HG02884 (cell line): ENCODE results near the gene FKRP.
"Not testable (repeated sequence)": the region's sequence is repeated elsewhere in the genome, so short reads cannot be mapped to it uniquely, and the experiment has no call there.

ENCODE experiments used
- ATAC-seq: cut with Tn5 transposase; IDR thresholded peaks from one replicate; pipeline ENCODE4 v1.9.1; 2021; ENCODE audit warnings: mild to moderate bottlenecking, moderate library complexity; ENCODE audit not compliant: unreplicated experiment

FKRP gene

GRCh38 chr19:46745521-46746280 lies at the start of gene FKRP:
Gene FKRP (plus strand): TSS chr19:46746057. CDS start chr19:46755451, 9,394 bp downstream.
- no peak for ATAC-seq

- no peak for ATAC-seq
Measured at GRCh38 chr19:46696866-46697203, 49.0 kb upstream of the FKRP start.

DNA sequence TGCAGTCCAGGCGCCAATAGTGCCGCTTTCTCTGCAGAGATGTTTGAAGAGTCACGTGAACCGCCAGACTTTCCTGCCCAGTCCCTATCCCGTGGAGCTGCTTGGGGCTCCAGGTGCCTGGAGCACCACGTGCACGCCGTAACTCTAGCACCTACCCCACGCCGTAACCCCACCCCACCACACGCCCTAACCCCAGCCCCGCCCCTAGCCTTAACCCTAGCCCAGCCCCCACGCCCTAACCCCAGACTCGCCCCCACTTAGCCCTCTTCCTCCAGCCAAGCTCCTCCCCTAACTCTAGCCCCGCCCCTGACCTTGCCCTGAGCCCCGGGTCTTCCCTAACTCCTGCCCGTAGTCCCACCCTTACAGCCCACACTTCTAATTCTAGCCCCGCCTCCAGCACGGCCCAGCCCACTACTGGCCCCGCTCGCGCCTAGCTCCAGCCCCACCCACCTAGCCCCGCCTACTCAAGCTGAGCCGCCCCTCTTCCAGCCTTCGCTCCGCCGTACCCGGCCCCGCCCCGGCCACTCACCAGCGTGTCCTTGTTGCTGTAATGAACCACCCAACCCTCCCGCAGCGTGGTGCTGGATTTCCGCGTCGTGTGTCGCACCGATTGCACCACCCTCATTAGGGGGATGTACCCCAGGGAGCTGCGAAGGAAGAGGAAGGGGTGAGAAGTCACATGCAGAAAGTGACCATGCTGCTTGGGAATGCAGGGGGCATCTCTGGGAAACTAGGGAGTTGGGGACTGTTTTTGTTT lies 48.5 kb upstream of the FKRP start:
- ATAC-seq = no peak

GRCh38 chr19:46698395-46699321 lies 47.2 kb upstream of the FKRP start:
- no peak for ATAC-seq

- no peak for ATAC-seq
Measured at GRCh38 chr19:46700704-46701103, 45.2 kb upstream of the FKRP start.

DNA sequence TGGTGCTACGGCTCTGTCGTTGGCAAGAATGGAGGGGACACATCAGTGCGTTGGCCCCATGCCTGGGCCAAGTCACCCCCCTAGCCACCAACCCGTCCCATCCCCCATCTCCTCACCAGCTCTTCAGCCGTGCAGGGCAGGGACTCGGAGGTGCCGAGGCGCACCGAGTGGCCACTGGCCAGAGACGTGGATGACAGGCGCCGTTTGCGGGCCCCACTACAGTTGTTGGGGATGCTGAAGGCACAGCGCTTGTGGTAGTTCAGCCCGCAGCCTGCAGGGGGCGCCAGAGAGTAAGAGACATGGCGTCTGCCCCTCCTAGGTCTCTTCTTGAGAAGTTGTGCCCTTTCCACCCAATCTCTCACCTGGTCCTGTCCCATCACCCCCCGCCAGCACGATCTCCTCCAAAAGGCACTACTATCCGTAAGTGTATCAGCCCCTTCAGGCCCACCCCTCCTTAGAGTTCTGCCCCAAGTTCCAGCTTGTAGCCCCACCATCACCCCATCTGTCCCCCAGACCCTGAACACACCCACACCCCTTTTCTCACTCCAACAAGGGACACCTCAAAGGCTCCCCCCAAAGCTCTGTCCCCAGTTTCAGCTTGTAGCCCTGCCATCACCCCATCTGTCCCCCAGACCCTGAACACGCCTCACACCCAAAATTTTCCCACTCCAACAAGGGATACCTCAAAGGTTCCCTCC lies 41.3 kb upstream of the FKRP start:
- ATAC-seq = no peak

- no peak for ATAC-seq
Measured at GRCh38 chr19:46710687-46711086, 35.2 kb upstream of the FKRP start.

DNA sequence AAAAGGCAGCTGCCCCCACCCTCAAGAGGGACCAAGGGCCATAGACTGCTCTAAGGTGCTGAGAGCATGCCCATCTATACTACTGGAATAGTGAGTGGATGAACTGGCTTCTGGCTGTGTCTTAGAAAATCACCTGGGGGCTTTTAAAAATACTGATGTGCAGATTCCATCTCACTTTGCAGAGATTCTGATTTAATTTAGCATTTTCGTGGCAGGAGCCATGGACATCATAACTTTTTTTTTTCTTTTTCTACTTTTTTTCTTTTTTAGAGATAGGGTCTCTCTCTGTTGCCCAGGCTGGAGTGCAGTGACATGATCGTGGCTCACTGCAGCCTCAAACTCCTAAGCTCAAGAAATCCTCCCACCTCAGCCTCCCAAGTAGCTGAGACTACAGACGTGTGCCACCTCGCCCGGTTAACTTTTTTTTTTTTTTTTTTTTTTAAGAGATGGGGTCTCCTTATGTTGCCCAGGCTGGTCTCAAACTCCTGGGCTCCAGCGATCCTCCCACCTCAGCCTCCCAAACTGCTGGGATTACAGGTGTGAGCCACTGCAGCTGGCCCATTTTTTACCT lies 33.0 kb upstream of the FKRP start:
- ATAC-seq = not testable (repeated sequence)

GRCh38 chr19:46713781-46714443 lies 31.9 kb upstream of the FKRP start:
- no peak for ATAC-seq

GRCh38 chr19:46714444-46715106 lies 31.3 kb upstream of the FKRP start:
- ATAC-seq = no peak

DNA sequence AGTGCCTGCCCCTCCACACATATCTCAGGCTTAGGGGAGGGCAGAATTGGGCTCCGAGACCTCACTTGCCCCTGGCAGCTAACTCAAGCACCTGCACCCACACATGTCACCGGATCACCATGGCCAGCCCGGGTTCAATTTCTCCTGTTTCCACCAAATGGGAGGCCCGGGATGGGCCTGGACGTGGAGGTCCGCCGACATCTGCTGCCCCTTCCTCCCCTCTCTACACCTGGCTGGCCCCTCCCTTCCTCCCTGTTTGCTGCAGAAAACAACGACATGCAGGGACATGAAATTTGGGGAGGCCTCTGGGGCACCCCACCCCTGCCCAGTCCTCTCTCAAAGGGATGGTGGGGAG lies 30.3 kb upstream of the FKRP start:
- no peak for ATAC-seq

GRCh38 chr19:46715975-46716671 lies 29.7 kb upstream of the FKRP start:
- no peak for ATAC-seq

- no peak for ATAC-seq
Measured at GRCh38 chr19:46716672-46717033, 29.2 kb upstream of the FKRP start.

DNA sequence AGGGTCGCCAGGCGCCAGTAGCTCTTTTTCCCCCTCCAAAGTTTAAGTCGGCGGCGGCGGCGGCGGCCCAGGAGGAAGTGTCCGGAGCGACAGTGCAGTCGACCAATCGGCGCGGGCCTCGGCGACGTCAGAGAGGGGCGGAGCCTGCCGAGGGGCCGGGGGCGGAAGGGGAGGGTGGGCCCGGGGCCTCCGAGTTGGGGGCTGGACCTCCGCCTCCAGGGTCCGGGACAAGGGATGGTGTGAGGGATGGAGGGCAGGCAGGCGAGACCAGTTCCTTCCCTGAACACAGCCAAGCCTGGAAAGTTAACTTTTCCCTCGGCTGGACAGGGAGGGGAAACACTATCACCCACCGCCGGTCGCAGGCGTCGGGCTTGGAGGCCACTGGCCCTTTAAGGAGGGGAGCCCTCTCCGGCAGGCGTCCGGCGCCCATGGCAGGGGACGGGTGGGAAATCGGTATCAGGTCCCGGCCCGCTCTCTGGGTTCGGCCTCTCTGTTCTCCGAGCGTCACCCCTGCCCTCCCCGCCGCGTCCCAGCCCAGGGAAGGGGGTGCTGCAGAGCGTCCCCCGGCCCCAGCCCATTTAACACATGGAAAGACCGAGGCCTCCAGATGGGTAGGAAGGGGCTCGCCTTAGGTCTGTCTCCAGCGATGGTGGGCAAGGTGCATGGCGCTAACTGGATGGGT lies 28.7 kb upstream of the FKRP start, which contains the start of gene PRKD2:
TSS of gene PRKD2 (minus strand) at position 81 of the 682 bp plus-strand sequence. CDS start 744 bp downstream, outside the sequence.
- ATAC-seq = no peak

- ATAC-seq = no peak
Measured at GRCh38 chr19:46717716-46718143, 28.1 kb upstream of the FKRP start.

DNA sequence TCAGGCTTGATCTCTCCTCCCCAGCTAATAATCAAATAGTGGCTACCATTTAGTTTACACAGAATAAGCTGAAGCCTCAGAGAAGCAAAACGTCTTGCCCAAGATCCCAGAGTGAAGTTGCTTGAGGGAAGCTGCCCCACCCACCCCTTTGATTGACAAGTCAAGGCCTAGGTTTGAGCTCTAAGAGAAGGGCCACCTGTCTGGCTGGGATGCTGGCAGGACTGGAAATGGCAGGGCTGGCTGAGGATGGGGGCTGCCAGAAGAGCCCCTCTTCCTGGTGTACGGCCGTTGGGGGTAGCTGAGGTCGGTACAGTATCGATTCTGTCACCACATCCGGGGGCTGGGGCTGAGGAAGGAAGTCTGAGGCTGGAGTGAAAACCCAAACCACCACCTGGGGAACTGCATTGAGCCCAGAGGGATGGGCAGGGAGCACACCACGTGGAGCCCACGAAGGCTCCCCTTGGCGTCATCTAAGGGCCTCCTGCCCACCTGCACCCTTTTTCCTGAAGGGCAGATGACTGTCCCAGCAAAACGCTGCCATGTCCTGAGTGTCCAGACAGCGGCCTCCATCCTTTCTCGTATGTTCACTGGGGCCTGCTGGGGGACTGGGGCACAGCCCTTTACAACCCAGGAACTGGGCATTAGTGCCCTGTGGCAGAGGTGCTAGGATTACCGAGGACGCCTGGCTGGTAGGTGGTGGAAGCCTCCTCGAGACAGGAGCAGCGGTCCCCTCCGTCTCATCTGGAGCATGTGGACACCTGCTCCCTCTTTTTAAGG lies 27.5 kb upstream of the FKRP start:
- no peak for ATAC-seq

- no peak for ATAC-seq
Measured at GRCh38 chr19:46718934-46719622, 26.8 kb upstream of the FKRP start.
